WI38 (cell line): ENCODE measurements around the gene PCNX3.

ENCODE experiments used
- H3K4me3 ChIP-seq: 2 replicates; pipeline ENCODE4 v1.5.1; 2011; ENCODE audit warnings: low read depth, mild to moderate bottlenecking, control low read depth, low read length
- CTCF ChIP-seq: IDR thresholded peaks from 2 replicates; pipeline ENCODE4 v1.5.1; 2012; ENCODE audit warnings: low read depth, mild to moderate bottlenecking, control low read depth, low read length

Gene PCNX3

DNA sequence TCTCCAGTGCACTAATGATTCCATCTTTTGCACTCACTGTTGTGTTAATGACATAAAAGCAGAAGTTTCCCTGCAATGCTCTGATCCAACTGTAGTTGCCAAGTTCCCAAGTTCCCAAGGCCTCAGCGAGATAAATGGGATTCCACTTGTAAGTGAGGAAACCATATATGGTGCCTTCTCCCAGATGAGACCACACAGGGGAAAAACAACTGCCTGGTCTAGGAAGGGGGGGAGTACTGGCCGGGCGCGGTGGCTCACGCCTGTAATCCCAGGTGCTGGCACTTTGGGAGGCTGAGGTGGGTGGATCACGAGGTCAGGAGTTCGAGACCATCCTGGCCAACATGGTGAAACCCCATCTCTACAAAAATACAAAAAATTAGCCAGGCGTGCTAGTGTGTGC, 70.4 kb downstream of the PCNX3 start:
- no peak overlapping the region for H3K4me3 ChIP-seq
- TF ChIP-seq CTCF = no peak
